ENCODE results near the gene RNPS1.

The RNPS1 gene

DNA sequence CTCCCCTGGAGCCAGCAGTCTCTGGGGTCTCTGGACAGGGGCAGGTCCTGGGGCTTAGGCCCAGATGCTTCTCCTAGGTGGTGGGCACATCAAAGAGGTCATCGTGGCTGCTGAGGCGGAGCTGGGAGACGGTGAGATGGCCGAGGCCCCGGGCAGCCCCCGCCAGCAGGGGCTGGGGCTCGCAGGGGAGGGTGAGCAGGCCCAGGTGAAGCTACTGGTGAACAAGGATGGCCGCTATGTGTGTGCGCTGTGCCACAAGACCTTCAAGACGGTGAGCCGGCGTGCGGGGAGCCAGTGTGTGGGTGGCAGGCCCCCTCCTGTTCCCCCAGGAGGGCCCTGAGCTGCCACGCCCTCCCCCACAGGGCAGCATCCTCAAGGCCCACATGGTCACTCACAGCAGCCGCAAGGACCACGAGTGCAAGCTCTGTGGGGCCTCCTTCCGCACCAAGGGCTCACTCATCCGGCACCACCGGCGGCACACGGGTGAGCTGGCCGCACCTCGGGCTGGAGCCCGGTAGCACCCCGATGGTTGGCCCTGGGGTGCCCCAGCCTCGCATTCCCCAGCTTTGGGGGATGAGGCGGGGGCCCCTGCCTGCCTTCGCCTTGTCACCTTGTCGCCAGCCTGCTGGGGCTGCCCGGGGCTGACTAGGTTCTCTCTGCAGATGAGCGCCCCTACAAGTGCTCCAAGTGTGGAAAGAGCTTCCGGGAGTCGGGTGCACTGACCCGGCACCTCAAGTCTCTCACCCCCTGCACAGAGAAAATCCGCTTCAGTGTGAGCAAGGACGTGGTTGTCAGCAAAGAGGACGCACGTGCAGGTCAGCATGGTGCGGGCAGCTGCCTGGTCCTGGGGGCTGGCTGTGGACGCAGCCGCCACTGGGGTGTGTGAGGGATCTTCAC, 35.6 kb downstream of the RNPS1 start:
- Histone ChIP-seq H3K9me3 (ENCODE audit: insufficient read depth, low read depth, low read length) (no peaks in the 10 kb centered on the region), H3K9ac (ENCODE audit: low read depth, low read length) (no peak overlapping the region), H3K36me3 (ENCODE audit: insufficient read depth, low read length) (peaks cover 56% of the 10 kb centered on the region), H3K27me3 (ENCODE audit: insufficient read depth, low read length) (peaks cover 17% of the 10 kb centered on the region), H3K4me3 (ENCODE audit: low read length) (no peak overlapping the region), H3K27ac (ENCODE audit: low read depth, low read length) (no peak overlapping the region), H3K4me1 (ENCODE audit: insufficient read depth, low read length) (no peaks in the 10 kb centered on the region; the same call in 1 of the 2 replicates)
- WGBS = 92% methylated on average over 41 of the region's 41 CpGs

DNA sequence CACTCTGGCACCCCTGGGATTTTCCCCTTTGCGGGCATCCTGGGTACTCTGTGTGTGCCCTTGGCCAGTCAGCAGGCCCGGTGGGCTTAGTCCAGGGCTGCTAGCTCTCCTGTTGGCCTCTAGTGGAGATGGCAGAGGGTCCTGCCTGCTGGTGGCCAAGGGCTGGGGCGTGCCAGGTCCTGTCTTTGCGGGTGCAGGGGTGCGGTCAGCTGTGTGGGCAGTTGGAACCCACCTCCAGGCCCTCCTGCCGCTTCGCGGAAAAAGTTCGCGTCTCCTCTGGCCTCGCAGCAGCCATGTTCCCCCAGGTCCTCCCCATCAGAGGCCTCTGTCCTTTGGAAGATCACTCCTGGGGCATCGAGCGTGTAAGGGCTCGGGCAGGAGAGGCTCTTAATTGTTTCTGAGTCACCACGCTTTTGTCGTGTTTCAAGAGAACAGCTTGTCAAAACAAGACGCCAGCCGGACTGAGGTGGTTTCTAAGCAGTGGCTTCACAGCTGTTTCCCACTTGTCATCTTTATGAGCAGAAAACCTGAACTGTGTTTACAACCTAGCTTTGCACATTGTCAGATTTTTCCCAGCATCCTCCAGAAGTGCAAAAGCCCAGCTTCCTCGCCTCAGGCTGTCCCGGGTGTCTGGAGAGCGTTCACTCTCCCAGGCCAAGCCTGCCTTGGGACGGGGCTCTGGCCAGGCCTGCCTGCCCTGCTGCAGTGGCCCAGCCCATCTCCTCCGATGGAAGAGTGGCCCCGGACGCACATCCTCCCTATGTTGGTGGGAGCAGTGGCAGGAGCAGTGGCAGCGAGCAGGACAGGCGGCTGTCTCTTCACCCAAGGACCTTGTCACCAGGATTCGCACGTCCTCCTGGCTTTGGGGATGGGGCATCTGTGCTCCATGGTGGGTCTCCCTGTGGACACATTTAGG, 36.7 kb downstream of the RNPS1 start:
- Histone ChIP-seq H3K9ac (ENCODE audit: low read depth, low read length) (no peak overlapping the region), H3K27ac (ENCODE audit: low read depth, low read length) (no peak overlapping the region), H3K9me3 (ENCODE audit: insufficient read depth, low read depth, low read length) (no peaks in the 10 kb centered on the region), H3K4me3 (ENCODE audit: low read length) (no peak overlapping the region), H3K36me3 (ENCODE audit: insufficient read depth, low read length) (peaks cover 60% of the 10 kb centered on the region), H3K27me3 (ENCODE audit: insufficient read depth, low read length) (peaks cover 6% of the 10 kb centered on the region), H3K4me1 (ENCODE audit: insufficient read depth, low read length) (no peaks in the 10 kb centered on the region)
- WGBS = 94% methylated on average over 29 of the region's 29 CpGs

DNA sequence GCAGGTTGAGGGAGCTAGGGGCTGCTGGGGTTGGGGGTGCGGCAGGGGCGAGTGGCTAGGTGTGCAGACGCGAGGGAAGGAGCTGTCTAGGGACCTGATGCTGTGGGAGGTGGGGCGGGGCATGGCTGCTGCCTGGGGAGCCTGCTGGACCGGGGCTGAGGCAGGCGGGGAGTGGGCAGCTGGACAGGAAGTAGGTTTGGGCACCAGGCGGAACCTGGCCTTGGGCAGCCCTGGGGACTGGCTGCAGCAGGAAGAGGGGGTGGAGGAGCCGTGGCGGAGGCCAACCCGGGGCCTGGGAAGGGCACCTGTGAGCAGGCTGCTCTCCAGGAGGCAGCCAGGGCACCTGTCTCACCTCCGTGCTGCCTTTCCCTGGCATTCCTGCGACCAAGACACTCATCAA, 37.5 kb downstream of the RNPS1 start:
- no peaks in the 10 kb centered on the region for H3K9me3 ChIP-seq (ENCODE audit: insufficient read depth, low read depth, low read length)
- no peak overlapping the region for H3K4me3 ChIP-seq (ENCODE audit: low read length)
- H3K27me3 ChIP-seq (ENCODE audit: insufficient read depth, low read length) = no peaks in the 10 kb centered on the region
- no peak overlapping the region for H3K9ac ChIP-seq (ENCODE audit: low read depth, low read length)
- WGBS = 95% methylated on average over 13 of the region's 13 CpGs
- H3K36me3 ChIP-seq (ENCODE audit: insufficient read depth, low read length) = peaks cover 57% of the 10 kb centered on the region
- no peak overlapping the region for H3K27ac ChIP-seq (ENCODE audit: low read depth, low read length)
- no peaks in the 10 kb centered on the region for H3K4me1 ChIP-seq (ENCODE audit: insufficient read depth, low read length)

DNA sequence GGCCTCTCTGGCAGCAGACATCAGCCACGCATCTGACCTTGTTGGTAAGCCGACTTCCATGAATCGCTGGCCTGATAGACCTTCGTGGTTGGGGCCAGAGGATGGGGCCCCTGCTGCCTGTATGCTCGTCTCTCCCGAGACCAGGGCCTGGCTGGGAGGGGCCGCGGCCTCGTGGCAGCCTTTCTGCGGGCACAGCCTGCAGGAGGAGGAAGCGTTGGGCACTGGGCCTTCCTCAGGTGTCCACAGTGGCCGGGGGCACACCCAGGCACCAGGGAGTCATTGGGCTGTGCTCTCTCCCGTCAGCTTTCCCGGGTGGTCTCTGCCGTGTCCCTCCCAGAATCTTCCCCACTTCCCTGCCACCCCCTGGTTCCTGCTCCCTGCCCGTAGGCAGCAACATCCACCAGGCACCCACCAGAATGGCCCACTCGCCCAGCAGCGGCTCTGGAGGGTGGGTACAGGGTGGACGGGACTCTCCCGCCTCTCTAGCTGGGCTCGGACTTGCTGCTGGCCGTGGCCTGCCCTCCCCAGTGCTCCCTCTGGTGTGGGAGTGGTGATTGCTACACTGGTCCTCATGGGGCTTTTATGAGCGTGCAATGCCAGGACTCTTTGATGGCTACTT, 38.2 kb downstream of the RNPS1 start:
- H3K4me3 ChIP-seq (ENCODE audit: low read length) = no peak overlapping the region
- H3K36me3 ChIP-seq (ENCODE audit: insufficient read depth, low read length) = peaks cover 53% of the 10 kb centered on the region
- H3K27ac ChIP-seq (ENCODE audit: low read depth, low read length) = no peak overlapping the region
- no peaks in the 10 kb centered on the region for H3K4me1 ChIP-seq (ENCODE audit: insufficient read depth, low read length)
- no peaks in the 10 kb centered on the region for H3K9me3 ChIP-seq (ENCODE audit: insufficient read depth, low read depth, low read length)
- no peaks in the 10 kb centered on the region for H3K27me3 ChIP-seq (ENCODE audit: insufficient read depth, low read length)
- WGBS = 94% methylated on average over 23 of the region's 23 CpGs
- H3K9ac ChIP-seq (ENCODE audit: low read depth, low read length) = no peak overlapping the region

DNA sequence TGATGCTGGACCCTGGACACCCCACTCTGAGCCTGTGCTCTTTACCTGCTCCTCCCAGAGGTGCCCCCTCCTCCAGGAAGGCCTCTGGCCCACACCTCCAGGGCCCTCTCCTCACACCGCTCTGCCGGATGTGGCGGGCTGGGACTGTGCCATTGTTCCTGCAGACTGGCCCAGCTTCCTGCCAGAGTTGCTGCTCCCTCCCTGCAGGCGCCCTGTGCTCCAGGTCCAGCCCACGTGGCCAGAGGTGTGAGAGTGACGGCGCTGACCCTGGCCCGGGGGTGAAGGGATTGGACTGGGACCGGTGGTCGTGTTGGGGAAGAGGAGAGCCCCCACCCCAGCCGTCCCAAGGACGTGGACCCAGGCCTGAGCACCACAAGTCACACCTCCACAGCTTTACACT, 38.8 kb downstream of the RNPS1 start:
- H3K9ac ChIP-seq (ENCODE audit: low read depth, low read length) = no peak overlapping the region
- no peak overlapping the region for H3K27ac ChIP-seq (ENCODE audit: low read depth, low read length)
- no peak overlapping the region for H3K4me3 ChIP-seq (ENCODE audit: low read length)
- no peaks in the 10 kb centered on the region for H3K27me3 ChIP-seq (ENCODE audit: insufficient read depth, low read length)
- H3K9me3 ChIP-seq (ENCODE audit: insufficient read depth, low read depth, low read length) = no peaks in the 10 kb centered on the region
- H3K4me1 ChIP-seq (ENCODE audit: insufficient read depth, low read length) = no peaks in the 10 kb centered on the region
- H3K36me3 ChIP-seq (ENCODE audit: insufficient read depth, low read length) = peaks cover 49% of the 10 kb centered on the region
- 96% methylated on average over 12 of the region's 12 CpGs for WGBS

DNA sequence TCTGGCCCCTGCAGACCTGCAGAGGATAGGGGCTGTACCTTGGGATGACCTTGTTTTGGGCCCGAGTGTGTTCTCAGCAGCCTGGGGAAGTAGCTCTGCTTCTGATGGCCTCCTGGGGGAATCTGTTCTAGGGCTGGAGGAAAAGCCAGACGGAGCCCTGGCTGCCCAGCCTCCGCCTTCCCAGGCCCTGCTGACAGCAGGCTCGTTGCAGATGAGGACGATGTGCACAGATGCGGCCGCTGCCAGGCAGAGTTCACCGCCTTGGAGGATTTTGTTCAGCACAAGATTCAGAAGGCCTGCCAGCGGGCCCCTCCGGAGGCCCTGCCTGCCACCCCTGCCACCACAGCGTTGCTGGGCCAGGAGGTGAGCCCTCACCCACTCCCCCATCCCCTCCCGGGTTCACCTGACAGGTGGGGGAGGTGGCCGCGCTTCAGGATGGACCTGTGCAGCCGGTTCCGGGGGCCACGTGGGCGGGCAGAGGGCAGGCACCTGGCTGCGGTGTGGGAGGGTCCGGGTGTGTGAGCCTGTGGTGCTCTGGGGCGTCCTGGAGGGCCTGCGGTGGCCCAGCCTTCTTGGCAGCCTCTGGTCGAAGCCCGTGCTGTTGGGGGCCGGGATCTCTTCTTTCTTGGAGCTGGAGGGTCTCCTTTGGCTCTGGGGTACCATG, 39.6 kb downstream of the RNPS1 start:
- Histone ChIP-seq H3K4me1 (ENCODE audit: insufficient read depth, low read length) (no peaks in the 10 kb centered on the region), H3K36me3 (ENCODE audit: insufficient read depth, low read length) (peaks cover 42% of the 10 kb centered on the region), H3K27ac (ENCODE audit: low read depth, low read length) (no peak overlapping the region), H3K9ac (ENCODE audit: low read depth, low read length) (no peak overlapping the region), H3K4me3 (ENCODE audit: low read length) (no peak overlapping the region), H3K9me3 (ENCODE audit: insufficient read depth, low read depth, low read length) (no peaks in the 10 kb centered on the region), H3K27me3 (ENCODE audit: insufficient read depth, low read length) (no peaks in the 10 kb centered on the region)
- WGBS = 96% methylated on average over 25 of the region's 25 CpGs

DNA sequence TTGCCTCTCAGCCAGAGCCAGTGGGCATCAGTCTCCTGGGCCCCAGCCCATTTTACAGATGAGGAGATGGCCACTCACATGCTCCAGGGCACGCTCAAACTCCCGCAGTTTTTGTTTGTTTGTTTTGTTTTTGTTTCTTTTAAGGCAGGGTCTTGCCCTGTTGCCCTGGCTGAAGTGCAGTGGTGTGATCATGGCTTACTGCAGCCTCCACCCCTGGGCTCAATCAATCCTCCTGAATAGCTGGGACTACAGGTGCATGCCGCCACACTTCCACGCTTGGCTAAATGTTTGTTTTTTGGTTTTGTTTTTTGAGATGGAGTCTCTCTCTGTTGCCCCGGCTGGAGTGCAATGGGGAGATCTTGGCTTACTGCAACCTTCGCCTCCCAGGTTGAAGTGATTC, 41.0 kb downstream of the RNPS1 start:
- Histone ChIP-seq H3K9me3 (ENCODE audit: insufficient read depth, low read depth, low read length) (no peaks in the 10 kb centered on the region), H3K4me1 (ENCODE audit: insufficient read depth, low read length) (no peaks in the 10 kb centered on the region), H3K27me3 (ENCODE audit: insufficient read depth, low read length) (no peaks in the 10 kb centered on the region), H3K9ac (ENCODE audit: low read depth, low read length) (no peak overlapping the region), H3K36me3 (ENCODE audit: insufficient read depth, low read length) (peaks cover 28% of the 10 kb centered on the region), H3K27ac (ENCODE audit: low read depth, low read length) (no peak overlapping the region), H3K4me3 (ENCODE audit: low read length) (no peak overlapping the region)
- 89% methylated on average over 6 of the region's 6 CpGs for WGBS

DNA sequence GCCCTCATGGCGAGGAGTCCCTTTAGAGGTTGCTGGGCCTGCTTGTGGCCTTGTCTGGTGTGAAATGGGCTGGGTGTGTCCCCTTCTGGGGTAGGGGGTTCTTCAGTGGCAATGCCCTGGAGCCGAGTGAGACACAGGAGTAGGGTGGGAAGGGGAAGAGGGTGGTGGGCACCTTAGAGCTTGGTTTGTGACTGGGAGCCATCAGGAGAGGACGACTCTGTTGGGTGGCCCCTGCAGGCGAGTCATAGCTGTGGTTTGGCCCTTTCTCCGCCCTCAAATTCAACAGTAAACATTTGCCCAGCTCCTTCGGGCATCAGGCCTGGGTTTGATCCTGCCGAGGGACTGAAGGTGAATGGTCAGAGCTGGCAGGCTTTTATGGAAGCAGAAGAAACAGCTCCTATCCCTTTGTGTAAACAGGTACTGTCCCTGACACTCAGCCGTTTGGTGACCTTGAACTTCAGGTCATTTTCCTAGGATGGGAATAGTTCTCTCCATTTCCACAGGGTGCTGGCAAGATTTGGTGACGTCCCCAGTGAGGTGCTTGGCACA, 41.6 kb downstream of the RNPS1 start:
- WGBS = 87% methylated on average over 9 of the region's 9 CpGs
- Histone ChIP-seq H3K36me3 (ENCODE audit: insufficient read depth, low read length) (peaks cover 23% of the 10 kb centered on the region), H3K27me3 (ENCODE audit: insufficient read depth, low read length) (no peaks in the 10 kb centered on the region), H3K4me3 (ENCODE audit: low read length) (no peak overlapping the region), H3K9ac (ENCODE audit: low read depth, low read length) (no peak overlapping the region), H3K9me3 (ENCODE audit: insufficient read depth, low read depth, low read length) (no peaks in the 10 kb centered on the region), H3K27ac (ENCODE audit: low read depth, low read length) (no peak overlapping the region), H3K4me1 (ENCODE audit: insufficient read depth, low read length) (no peaks in the 10 kb centered on the region)

DNA sequence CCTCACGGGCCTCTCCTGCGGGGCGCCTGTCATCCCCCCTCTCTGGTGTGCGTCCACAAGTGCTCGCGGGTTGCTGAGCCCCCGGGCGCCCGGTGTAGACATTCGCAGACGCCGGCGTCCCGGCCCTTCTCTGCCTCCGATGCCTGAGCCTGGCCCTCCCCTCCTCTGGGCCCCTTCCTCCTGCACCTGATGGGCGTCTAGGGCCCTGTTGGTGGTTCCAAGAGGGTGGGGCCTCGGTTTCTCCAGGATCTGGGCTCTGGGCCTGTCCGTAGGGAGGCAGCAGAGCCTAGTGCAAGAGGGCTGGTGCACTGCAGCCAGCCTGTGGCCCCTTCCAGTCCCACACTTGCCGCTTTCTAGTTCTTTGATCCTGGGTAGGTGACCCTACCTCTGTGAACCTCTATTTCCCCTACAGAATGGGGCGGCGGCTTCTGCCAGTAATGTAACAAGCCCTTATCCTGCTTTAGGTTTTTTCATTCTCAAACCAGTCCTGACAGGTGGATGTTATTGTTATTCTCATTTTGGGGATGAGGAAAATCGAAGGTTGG, 43.9 kb downstream of the RNPS1 start:
- Histone ChIP-seq H3K4me3 (ENCODE audit: low read length) (peak overlapping the region; percentile 83), H3K4me1 (ENCODE audit: insufficient read depth, low read length) (no peaks in the 10 kb centered on the region), H3K9me3 (ENCODE audit: insufficient read depth, low read depth, low read length) (no peaks in the 10 kb centered on the region), H3K27ac (ENCODE audit: low read depth, low read length) (peak overlapping the region; percentile 82), H3K9ac (ENCODE audit: low read depth, low read length) (peak overlapping the region; percentile 91), H3K36me3 (ENCODE audit: insufficient read depth, low read length) (peaks cover 8% of the 10 kb centered on the region; the same call in 1 of the 2 replicates), H3K27me3 (ENCODE audit: insufficient read depth, low read length) (no peaks in the 10 kb centered on the region)
- 13% methylated on average over 22 of the region's 22 CpGs for WGBS

DNA sequence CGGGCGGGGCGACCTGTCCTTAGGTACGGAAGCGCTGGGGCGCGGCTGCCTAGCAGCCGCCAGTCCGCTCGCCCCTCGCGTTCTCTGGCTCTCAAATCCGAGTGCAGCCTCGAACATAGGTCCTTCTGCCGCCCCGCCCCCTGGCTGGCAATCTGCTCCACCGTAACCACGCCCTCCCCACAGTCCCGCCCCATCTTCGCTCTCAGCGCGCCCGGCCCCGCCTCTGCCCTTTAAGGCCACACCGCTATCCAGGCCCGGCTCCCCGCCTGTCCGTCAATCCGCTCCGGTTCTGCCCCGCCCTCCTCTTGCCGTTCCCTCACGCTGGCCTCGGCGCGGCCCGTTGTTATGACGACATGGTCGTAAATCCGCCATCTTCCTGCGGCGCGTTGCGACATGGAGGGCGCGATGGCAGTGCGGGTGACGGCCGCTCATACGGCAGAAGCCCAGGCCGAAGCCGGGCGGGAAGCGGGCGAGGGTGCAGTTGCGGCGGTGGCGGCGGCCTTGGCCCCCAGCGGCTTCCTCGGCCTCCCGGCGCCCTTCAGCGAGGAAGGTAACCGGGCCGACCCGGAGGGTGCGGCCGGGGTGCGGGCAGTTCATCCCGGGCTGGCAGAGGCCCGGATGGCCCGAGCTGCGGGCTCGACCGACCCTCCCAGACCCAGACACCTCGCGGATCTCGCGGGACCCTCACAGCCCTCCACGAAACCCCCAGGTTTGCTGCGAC, 44.5 kb downstream of the RNPS1 start, which contains the start of gene E4F1:
TSS of gene E4F1 (plus strand) at position 371 of the 721 bp plus-strand sequence. CDS start at position 394, 23 bp downstream.
- Histone ChIP-seq H3K9me3 (ENCODE audit: insufficient read depth, low read depth, low read length) (no peaks in the 10 kb centered on the region), H3K4me3 (ENCODE audit: low read length) (peak within 1 kb of the TSS; percentile 83), H3K27ac (ENCODE audit: low read depth, low read length) (peak within 1 kb of the TSS; percentile 82), H3K4me1 (ENCODE audit: insufficient read depth, low read length) (no peaks in the 10 kb centered on the region), H3K9ac (ENCODE audit: low read depth, low read length) (peak within 1 kb of the TSS; percentile 91), H3K36me3 (ENCODE audit: insufficient read depth, low read length) (0 out of 2 replicates have a peak, but pooled peaks cover 6% of the 10 kb centered on the region), H3K27me3 (ENCODE audit: insufficient read depth, low read length) (no peaks in the 10 kb centered on the region)
- under 1% methylated on average over 82 of the region's 82 CpGs for WGBS

Data from HUES64 (cell line).